Measurements from ENCODE around the gene SHPK. TPM values are rescaled to one million over a fixed set of nuclear protein-coding genes. Genes with fewer than 3 reads are reported as not detected.
"Not testable (repeated sequence)": the region's sequence is repeated elsewhere in the genome, so short reads cannot be mapped to it uniquely, and the experiment has no call there.

Gene SHPK
- total RNA-seq, 1 donor from 2014 or later = 7.8 TPM

GRCh38 chr17:3585826-3586225 is 50.2 kb downstream of the SHPK start:
- FAIRE-seq (no peak), DNase-seq (ENCODE audit: low read depth) (no peak)
- peaks cover 20% of the 10 kb centered on the region for H3K36me3 Mint-ChIP-seq (ENCODE audit: low read depth, unreplicated experiment)
- H3K9ac ChIP-seq (ENCODE audit: low read length) = no peak overlapping the region
- H3K9me3 Mint-ChIP-seq (ENCODE audit: unreplicated experiment) = no peaks in the 10 kb centered on the region
- no peak overlapping the region for H3K4me2 ChIP-seq (ENCODE audit: low read length)
- H3K27ac ChIP-seq (ENCODE audit: low read depth, low read length) = no peak overlapping the region
- no peaks in the 10 kb centered on the region for H3K27me3 Mint-ChIP-seq (ENCODE audit: low read depth, unreplicated experiment)
- TF ChIP-seq, protein P1, sequence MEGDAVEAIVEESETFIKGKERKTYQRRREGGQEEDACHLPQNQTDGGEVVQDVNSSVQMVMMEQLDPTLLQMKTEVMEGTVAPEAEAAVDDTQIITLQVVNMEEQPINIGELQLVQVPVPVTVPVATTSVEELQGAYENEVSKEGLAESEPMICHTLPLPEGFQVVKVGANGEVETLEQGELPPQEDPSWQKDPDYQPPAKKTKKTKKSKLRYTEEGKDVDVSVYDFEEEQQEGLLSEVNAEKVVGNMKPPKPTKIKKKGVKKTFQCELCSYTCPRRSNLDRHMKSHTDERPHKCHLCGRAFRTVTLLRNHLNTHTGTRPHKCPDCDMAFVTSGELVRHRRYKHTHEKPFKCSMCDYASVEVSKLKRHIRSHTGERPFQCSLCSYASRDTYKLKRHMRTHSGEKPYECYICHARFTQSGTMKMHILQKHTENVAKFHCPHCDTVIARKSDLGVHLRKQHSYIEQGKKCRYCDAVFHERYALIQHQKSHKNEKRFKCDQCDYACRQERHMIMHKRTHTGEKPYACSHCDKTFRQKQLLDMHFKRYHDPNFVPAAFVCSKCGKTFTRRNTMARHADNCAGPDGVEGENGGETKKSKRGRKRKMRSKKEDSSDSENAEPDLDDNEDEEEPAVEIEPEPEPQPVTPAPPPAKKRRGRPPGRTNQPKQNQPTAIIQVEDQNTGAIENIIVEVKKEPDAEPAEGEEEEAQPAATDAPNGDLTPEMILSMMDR (IDR thresholded peaks at IDR 0.05; ENCODE audit: insufficient read depth, low read depth, low read length) = no peak
- TF ChIP-seq EZH2 (IDR thresholded peaks at IDR 0.05; ENCODE audit: insufficient read depth, low read length) = no peak
- no peak overlapping the region for H2AFZ ChIP-seq (ENCODE audit: low read depth, low read length)
- no peaks in the 10 kb centered on the region for H3K4me1 Mint-ChIP-seq (ENCODE audit: low read depth, unreplicated experiment)
- no peaks in the 10 kb centered on the region for H4K20me1 ChIP-seq (ENCODE audit: insufficient read depth, low read length)
- H3K4me3 Mint-ChIP-seq (ENCODE audit: unreplicated experiment) = no peak overlapping the region
- H3K4me1 ChIP-seq (ENCODE audit: insufficient read depth, low read length) = no peaks in the 10 kb centered on the region
- H3K36me3 ChIP-seq (ENCODE audit: insufficient read depth, low read length) = no peaks in the 10 kb centered on the region
- no peaks in the 10 kb centered on the region for H3K79me2 ChIP-seq (ENCODE audit: insufficient read depth, low read length)
- no peaks in the 10 kb centered on the region for H3K27me3 ChIP-seq (ENCODE audit: insufficient read depth, low read length)
- no peak overlapping the region for H3K4me3 ChIP-seq (ENCODE audit: insufficient read depth, low read depth, low read length)
- no peak overlapping the region for H3K27ac Mint-ChIP-seq (ENCODE audit: unreplicated experiment)
- no peaks in the 10 kb centered on the region for H3K9me3 ChIP-seq (ENCODE audit: insufficient read depth, low read depth, low read length)

- Mint-ChIP-seq H3K4me1 (ENCODE audit: low read depth, unreplicated experiment) (no peaks in the 10 kb centered on the region), H3K4me3 (ENCODE audit: unreplicated experiment) (no peak overlapping the region), H3K27me3 (ENCODE audit: low read depth, unreplicated experiment) (no peaks in the 10 kb centered on the region), H3K36me3 (ENCODE audit: low read depth, unreplicated experiment) (peaks cover 16% of the 10 kb centered on the region), H3K27ac (ENCODE audit: unreplicated experiment) (no peak overlapping the region), H3K9me3 (ENCODE audit: unreplicated experiment) (peaks cover 2% of the 10 kb centered on the region)
- no peak overlapping the region for H3K4me3 ChIP-seq (ENCODE audit: insufficient read depth, low read depth, low read length)
- H2AFZ ChIP-seq (ENCODE audit: low read depth, low read length) = no peak overlapping the region
- no peaks in the 10 kb centered on the region for H3K79me2 ChIP-seq (ENCODE audit: insufficient read depth, low read length)
- H3K9me3 ChIP-seq (ENCODE audit: insufficient read depth, low read depth, low read length) = no peaks in the 10 kb centered on the region
- no peak overlapping the region for H3K27ac ChIP-seq (ENCODE audit: low read depth, low read length)
- no peak overlapping the region for H3K9ac ChIP-seq (ENCODE audit: low read length)
- no peaks in the 10 kb centered on the region for H3K27me3 ChIP-seq (ENCODE audit: insufficient read depth, low read length)
- no peak for FAIRE-seq
- no peaks in the 10 kb centered on the region for H3K36me3 ChIP-seq (ENCODE audit: insufficient read depth, low read length)
- no peak overlapping the region for H3K4me2 ChIP-seq (ENCODE audit: low read length)
- TF ChIP-seq EZH2 (IDR thresholded peaks at IDR 0.05; ENCODE audit: insufficient read depth, low read length) = no peak
- TF ChIP-seq, protein P1 (IDR thresholded peaks at IDR 0.05; ENCODE audit: insufficient read depth, low read depth, low read length) = no peak
- DNase-seq (ENCODE audit: low read depth) = no peak
- no peaks in the 10 kb centered on the region for H4K20me1 ChIP-seq (ENCODE audit: insufficient read depth, low read length)
- H3K4me1 ChIP-seq (ENCODE audit: insufficient read depth, low read length) = no peaks in the 10 kb centered on the region
These were observed 52.6 kb downstream of the SHPK start for GRCh38 chr17:3583456-3583855.

DNA sequence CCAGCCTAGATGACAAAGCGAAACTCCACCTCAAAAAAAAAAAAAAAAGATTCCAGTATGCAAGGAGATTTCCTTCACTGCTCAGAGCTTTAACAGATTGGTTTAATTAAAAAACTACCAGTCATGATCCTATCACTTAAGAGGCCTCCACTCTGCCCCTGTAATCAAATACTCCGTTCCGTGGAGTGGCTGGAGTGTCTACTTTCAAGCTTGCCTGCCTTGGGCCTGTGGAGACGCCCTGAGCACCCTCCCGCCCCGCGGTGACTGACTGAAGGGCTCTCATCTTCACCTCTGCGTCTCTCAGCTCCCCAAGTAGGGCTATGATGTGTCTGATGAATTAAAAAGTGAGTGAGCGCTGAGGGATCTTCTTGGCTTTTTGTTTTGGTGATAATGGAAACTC is 53.1 kb downstream of the SHPK start:
- H3K9me3 ChIP-seq (ENCODE audit: insufficient read depth, low read depth, low read length) = no peaks in the 10 kb centered on the region
- Mint-ChIP-seq H3K36me3 (ENCODE audit: low read depth, unreplicated experiment) (peaks cover 16% of the 10 kb centered on the region), H3K4me3 (ENCODE audit: unreplicated experiment) (no peak overlapping the region), H3K27me3 (ENCODE audit: low read depth, unreplicated experiment) (no peaks in the 10 kb centered on the region), H3K4me1 (ENCODE audit: low read depth, unreplicated experiment) (no peaks in the 10 kb centered on the region), H3K27ac (ENCODE audit: unreplicated experiment) (no peak overlapping the region), H3K9me3 (ENCODE audit: unreplicated experiment) (peaks cover 2% of the 10 kb centered on the region)
- FAIRE-seq (no peak), DNase-seq (ENCODE audit: low read depth) (no peak)
- H3K27me3 ChIP-seq (ENCODE audit: insufficient read depth, low read length) = no peaks in the 10 kb centered on the region
- H4K20me1 ChIP-seq (ENCODE audit: insufficient read depth, low read length) = no peaks in the 10 kb centered on the region
- no peak overlapping the region for H3K27ac ChIP-seq (ENCODE audit: low read depth, low read length)
- no peak overlapping the region for H3K4me3 ChIP-seq (ENCODE audit: insufficient read depth, low read depth, low read length)
- no peaks in the 10 kb centered on the region for H3K4me1 ChIP-seq (ENCODE audit: insufficient read depth, low read length)
- H2AFZ ChIP-seq (ENCODE audit: low read depth, low read length) = no peak overlapping the region
- TF ChIP-seq, protein P1 (IDR thresholded peaks at IDR 0.05; ENCODE audit: insufficient read depth, low read depth, low read length) = no peak
- TF ChIP-seq EZH2 (IDR thresholded peaks at IDR 0.05; ENCODE audit: insufficient read depth, low read length) = no peak
- no peak overlapping the region for H3K4me2 ChIP-seq (ENCODE audit: low read length)
- no peaks in the 10 kb centered on the region for H3K36me3 ChIP-seq (ENCODE audit: insufficient read depth, low read length)
- H3K9ac ChIP-seq (ENCODE audit: low read length) = no peak overlapping the region
- no peaks in the 10 kb centered on the region for H3K79me2 ChIP-seq (ENCODE audit: insufficient read depth, low read length)

GRCh38 chr17:3578667-3579066 is 57.4 kb downstream of the SHPK start:
- not testable (repeated sequence) for H4K20me1 ChIP-seq (ENCODE audit: insufficient read depth, low read length); H3K4me3 ChIP-seq (ENCODE audit: insufficient read depth, low read depth, low read length); H3K9ac ChIP-seq (ENCODE audit: low read length); H3K27ac Mint-ChIP-seq (ENCODE audit: unreplicated experiment); DNase-seq (ENCODE audit: low read depth); H3K36me3 Mint-ChIP-seq (ENCODE audit: low read depth, unreplicated experiment); H3K27me3 ChIP-seq (ENCODE audit: insufficient read depth, low read length); FAIRE-seq; H3K36me3 ChIP-seq (ENCODE audit: insufficient read depth, low read length); H3K4me2 ChIP-seq (ENCODE audit: low read length); H3K79me2 ChIP-seq (ENCODE audit: insufficient read depth, low read length); H3K4me1 Mint-ChIP-seq (ENCODE audit: low read depth, unreplicated experiment); H2AFZ ChIP-seq (ENCODE audit: low read depth, low read length); H3K4me1 ChIP-seq (ENCODE audit: insufficient read depth, low read length); H3K4me3 Mint-ChIP-seq (ENCODE audit: unreplicated experiment); H3K9me3 Mint-ChIP-seq (ENCODE audit: unreplicated experiment); H3K27ac ChIP-seq (ENCODE audit: low read depth, low read length); H3K27me3 Mint-ChIP-seq (ENCODE audit: low read depth, unreplicated experiment); H3K9me3 ChIP-seq (ENCODE audit: insufficient read depth, low read depth, low read length)

All from astrocyte (in vitro differentiated cells and primary cell).